Medulla oblongata (tissue), 1 donor: ENCODE data around the gene ARHGAP5.

Source experiments
- DNase-seq: peaks from one replicate; pipeline ENCODE4 v3.0.0-alpha.2; 2015; ENCODE audit errors: extremely low spot score

The ARHGAP5 gene

GRCh38 chr14:32077081-32078022 lies at the start of gene ARHGAP5:
Gene ARHGAP5 (plus strand): TSS chr14:32077304. CDS start chr14:32090670, 13,366 bp downstream.
- peak; percentile 13 for DNase-seq

GRCh38 chr14:32028599-32028998 lies 48.5 kb upstream of the ARHGAP5 start:
- no peak for DNase-seq

DNA sequence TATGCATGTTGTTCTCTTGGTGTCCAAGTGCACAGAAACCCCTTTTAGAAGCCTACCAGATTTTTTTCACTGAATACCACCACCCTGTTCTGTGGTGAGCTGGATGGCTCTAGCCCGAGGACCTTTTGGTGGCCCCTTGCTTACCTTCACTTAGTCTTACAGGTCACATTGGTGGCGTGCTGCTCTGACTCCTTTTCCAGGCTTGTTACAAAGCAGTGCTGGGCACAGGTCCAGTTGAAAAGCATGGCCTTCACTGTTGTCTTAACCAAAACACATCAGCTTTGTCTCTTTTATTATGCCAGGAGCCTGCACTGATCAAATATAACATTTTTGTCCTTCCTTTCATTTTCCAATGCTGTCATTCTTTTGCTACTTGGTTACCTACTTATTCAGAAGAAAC lies 43.6 kb upstream of the ARHGAP5 start:
- DNase-seq: no peak

DNA sequence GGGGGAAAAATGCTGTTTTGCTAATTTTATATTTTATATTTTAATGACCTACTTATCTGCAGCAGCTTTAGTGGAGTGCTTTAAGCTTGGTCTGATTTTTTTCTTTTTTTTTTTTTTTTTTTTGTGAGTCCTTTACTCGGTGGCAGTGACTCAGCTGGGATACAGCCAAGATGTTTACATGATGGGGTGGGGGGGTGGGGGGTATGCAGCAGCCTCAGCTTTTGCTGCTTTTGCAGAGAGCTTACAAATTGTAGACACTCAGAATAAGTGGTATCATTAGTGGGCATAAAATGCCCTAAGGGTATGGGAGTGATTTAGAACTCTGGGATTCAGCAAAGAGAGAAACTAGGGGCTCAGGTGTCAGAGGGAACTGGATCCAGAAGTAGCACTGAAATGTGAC lies 38.2 kb upstream of the ARHGAP5 start:
- no peak for DNase-seq

DNA sequence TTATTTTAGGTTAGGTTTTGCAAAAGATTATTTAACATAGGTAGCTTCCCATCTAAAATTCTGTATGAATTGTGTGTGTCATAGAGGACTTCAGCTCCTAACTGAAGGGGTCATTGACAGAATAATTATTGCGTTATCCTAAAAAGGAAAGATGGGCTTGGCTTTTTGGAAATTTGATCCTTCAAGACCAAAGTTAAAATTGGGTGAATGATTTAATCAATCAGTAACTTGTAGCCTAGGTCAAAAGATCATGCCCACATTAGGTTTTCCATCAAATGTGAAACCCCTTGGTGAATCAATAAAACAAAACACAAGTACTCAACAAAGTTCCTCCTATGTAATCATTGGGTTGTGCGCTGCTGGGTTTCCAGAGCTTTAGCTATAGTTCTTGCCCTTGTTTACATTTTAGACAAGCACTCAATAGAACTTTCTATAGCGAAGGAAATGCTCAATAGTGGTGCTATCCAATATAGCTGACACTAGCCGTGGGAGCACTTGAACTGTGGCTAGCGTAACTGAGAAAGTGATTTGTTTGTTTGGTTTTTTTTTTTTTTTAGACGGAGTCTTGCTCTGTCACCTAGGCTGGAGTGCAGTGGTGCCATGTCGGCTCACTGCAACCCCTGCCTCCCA lies 37.6 kb upstream of the ARHGAP5 start:
- no peak for DNase-seq

DNA sequence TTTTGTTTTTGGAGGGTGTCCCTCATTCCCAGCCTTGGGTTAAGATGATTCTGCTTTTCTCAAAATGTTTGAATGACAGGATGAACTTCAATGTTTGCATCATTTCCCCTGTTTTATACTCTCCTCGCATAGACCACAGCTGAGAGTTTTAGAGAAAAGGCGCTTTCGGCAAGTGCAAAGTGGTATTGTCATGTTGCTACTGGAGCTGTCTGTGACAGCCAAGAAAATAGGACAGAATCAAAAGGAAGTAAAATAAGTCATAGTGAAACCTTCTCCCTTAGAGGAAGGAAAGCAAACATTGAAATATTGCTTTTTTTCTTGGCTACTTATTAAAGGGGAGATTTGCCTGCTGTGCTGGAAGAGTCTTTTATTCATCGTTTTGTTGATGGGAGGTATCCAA lies 33.5 kb upstream of the ARHGAP5 start:
- peak; percentile 79 for DNase-seq

DNA sequence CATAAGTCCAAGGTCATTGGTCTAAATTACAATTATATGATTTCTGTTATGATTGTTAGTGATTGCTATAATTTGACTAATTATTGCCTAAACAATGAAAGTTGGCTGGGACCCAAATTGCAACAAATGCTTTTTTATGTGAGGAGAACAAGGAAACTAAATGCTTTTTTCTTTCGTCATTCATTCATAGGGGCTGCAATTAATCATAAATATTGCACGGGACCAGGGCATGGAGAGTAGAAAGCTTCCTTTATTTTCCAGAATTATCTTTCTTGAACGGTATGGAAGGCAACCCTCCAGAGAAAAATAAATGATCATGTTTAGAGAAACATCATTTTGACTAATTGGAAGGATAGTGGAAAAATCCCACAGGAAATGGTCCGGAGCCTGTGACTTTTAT lies 32.6 kb upstream of the ARHGAP5 start:
- no peak for DNase-seq

DNA sequence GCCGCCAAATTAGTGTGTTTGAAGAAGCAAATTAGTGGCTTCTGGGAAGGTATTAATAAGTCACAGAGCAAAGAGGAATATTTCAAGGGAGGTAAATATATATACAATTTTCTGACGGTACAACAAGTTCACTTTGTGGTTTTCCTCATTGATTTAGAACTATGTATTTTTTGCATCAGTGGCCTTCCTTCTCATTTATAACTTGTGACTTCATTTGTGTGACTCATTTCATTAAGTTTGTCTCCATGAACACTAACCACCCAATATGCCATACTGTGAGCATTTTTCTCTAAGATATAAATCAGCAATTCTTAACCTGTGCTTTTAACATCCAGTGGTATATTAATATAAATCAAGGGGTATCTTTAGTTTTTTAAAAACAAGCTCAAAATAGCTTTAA lies 29.3 kb upstream of the ARHGAP5 start:
- DNase-seq: no peak

DNA sequence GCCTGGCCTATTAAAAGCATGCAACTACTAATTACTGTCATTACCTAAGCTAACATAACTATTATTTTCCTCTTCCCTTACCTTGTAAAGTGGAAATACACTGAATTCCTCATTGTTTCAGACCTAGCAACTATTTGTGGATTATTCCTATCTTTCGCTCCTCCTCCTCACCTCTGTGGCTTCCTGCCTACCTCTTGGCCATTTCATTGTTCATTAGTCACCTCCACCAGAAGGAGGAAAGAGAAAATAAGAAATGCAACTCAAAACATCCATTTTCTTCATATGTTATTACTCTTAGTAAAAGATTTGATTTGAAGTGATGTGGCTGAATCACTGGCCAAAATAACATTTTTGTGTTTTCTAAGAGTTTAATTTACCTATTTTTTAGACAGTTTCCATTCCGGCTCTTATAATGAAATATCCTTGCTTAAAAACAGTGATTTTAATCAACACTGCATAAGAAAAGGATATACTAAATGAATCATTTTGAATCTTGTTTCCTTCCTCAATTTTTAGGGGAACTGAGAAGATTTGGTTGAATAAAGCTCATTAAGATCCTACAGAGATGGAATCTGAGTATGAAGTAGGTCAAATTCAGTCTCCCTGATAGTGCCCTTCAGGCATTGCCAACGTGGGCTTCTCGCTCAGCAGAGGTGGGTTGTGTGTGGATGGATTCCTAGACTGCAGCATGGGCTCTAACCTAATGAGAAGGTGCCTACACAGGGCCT lies 27.6 kb upstream of the ARHGAP5 start:
- DNase-seq: no peak

GRCh38 chr14:32050878-32051277 lies 26.2 kb upstream of the ARHGAP5 start:
- DNase-seq: no peak

- no peak for DNase-seq
Measured at GRCh38 chr14:32054536-32054935, 22.6 kb upstream of the ARHGAP5 start.

GRCh38 chr14:32055175-32055574 lies 21.9 kb upstream of the ARHGAP5 start:
- no peak for DNase-seq

- DNase-seq: no peak
Measured at GRCh38 chr14:32059702-32060101, 17.4 kb upstream of the ARHGAP5 start.

DNA sequence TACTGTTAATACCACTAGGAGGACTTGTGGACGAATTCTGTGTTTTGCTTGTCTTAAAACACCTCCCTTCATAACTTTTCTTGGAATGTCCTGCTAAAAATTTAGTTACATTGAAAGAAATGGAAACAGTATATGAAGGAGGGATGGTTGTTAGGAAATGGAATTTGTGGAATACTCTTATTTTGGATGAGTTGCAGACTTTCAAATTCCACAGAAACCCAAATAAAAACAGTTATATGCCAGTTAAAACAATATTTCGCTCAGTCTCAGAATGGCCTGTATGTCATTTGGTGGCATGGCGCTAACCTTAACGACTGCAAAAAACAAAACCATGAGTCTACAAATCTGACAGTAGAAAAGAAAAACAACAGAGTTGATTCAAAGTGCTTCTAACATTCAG lies 12.2 kb upstream of the ARHGAP5 start:
- DNase-seq: no peak

- DNase-seq: no peak
Measured at GRCh38 chr14:32068708-32069107, 8.4 kb upstream of the ARHGAP5 start.

- DNase-seq: no peak
Measured at GRCh38 chr14:32070282-32070681, 6.8 kb upstream of the ARHGAP5 start.

- no peak for DNase-seq
Measured at GRCh38 chr14:32072676-32073075, 4.4 kb upstream of the ARHGAP5 start.

DNA sequence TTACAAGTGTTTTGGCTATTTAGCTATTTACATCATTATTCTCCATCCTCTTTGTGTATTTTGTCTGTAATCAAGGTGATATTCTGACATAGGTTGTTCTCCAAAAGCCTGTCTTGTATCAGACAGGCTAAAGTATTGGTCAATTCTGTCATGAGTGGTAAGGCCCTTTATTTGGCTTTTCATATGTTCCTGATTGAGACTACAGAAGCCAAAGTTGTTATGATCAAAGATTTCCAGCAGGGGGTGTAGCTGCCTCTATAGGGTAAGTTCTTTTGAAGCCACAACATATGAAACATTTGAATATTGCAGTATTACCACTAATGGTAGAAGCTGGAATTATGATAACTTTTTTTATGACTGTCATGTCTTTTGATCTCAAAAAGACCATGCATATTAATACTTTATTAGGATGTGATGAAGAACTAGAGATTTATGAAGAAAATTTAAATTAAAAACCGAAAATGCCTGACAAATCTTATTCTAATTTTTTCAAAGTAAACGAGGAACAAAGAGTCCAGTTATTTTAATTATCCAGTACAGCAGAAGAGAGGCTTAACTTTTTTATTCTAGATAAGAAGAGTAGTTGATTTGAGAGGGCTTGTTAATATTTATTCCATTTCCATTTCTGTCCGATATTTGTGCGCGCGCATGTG lies 3.4 kb upstream of the ARHGAP5 start:
- peak; percentile 93 for DNase-seq

GRCh38 chr14:32074887-32075572 lies 2.1 kb upstream of the ARHGAP5 start:
- no peak for DNase-seq

GRCh38 chr14:32075672-32076277 lies 1.3 kb upstream of the ARHGAP5 start:
- peak; percentile 78 for DNase-seq
